ENCODE measurements around the gene LACC1.

The LACC1 gene

DNA sequence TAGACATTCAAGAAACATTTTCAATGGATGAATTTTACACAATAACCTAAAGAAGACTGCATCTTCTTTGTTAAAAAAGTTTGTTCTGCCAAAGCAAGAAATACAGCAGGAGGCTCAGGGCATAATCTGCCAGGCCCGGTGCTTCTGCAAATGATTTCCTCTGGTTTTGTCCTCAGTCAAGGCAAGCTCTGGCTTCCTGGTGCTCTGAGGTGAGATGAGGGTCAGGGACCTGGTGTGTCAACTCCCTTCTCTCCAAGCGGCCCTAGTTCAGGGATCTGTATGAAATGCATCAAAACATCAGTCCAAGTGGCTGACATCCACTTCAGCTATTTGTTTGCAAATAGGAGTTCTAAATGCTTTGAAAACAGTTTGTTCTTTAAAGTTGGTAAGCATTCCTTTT, 31.6 kb downstream of the LACC1 start:
- TF ChIP-seq, protein P1, sequence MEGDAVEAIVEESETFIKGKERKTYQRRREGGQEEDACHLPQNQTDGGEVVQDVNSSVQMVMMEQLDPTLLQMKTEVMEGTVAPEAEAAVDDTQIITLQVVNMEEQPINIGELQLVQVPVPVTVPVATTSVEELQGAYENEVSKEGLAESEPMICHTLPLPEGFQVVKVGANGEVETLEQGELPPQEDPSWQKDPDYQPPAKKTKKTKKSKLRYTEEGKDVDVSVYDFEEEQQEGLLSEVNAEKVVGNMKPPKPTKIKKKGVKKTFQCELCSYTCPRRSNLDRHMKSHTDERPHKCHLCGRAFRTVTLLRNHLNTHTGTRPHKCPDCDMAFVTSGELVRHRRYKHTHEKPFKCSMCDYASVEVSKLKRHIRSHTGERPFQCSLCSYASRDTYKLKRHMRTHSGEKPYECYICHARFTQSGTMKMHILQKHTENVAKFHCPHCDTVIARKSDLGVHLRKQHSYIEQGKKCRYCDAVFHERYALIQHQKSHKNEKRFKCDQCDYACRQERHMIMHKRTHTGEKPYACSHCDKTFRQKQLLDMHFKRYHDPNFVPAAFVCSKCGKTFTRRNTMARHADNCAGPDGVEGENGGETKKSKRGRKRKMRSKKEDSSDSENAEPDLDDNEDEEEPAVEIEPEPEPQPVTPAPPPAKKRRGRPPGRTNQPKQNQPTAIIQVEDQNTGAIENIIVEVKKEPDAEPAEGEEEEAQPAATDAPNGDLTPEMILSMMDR (IDR thresholded peaks at IDR 0.05; ENCODE audit: low read depth, low read length), result no peak

DNA sequence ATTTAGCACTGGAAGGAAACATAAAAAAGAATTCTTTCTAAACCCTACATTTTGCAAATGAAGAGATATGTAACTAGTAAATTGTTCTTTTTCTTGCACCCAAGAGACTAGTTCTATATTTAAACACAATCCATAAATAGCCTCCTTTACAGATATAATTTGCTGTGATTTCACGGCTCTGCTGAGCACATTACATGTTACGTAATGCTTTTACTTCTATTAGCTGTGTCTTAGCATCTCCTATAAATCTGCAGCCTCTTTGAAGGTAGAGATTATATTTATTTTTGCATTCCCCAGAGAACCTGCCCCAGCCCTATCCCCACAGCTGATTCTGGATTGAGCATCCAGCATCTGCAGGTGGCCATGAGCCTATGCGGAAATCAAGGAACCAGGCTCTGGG, 32.2 kb downstream of the LACC1 start:
- TF ChIP-seq, protein P1 (IDR thresholded peaks at IDR 0.05; ENCODE audit: low read depth, low read length), result no peak

More for the DNA sequence above, 31.6 kb downstream of the LACC1 start:
- no peak for DNase-seq (ENCODE audit: extremely low read depth, low read depth)

DNA sequence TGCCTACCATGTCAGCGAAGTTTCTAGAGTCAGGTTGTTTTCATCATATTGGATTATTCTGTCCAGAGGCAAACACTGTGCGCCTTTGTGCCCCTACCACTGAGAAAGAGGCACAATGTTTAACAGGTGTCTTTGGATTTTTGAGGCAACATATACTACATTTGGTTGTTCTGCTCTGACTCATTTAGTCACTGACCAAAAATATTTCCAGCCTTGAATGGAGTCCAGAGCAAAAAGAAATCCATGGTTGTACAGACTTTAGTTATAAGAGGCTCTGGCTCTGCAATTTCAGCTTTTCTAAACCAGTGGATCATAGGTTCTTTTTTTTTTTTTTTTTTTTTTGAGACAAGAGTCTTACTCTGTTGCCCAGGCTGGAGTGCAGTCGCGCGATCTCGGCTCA, 35.7 kb downstream of the LACC1 start:
- no peak for DNase-seq (ENCODE audit: extremely low read depth, low read depth)

More for the DNA sequence above, 32.2 kb downstream of the LACC1 start:
- DNase-seq (ENCODE audit: extremely low read depth, low read depth), result no peak

GRCh38 chr13:43916828-43917227, 37.1 kb downstream of the LACC1 start:
- TF ChIP-seq, protein P1 (IDR thresholded peaks at IDR 0.05; ENCODE audit: low read depth, low read length), result no peak
- DNase-seq (ENCODE audit: extremely low read depth, low read depth), result no peak

More for the DNA sequence above, 35.7 kb downstream of the LACC1 start:
- TF ChIP-seq, protein P1 (IDR thresholded peaks at IDR 0.05; ENCODE audit: low read depth, low read length), result no peak

DNA sequence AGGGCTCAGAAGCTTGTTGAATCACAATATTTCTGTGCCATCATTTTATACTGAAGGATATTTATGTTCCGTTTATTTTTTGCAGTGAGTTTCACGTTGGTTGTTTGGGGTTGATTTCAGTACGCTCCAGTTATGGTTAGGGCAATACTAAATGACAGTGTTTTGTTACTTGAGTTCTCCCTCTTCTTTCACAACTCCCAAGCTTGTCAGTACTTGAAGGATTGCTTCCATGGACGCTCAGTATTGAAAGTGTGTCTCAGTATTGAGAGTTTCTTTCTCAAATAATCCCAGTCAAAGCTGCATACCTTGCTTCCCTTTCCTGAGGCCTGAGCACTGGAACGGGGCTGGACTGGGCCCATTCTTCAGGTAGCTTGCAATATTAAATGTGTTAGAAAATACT, 38.9 kb downstream of the LACC1 start:
- DNase-seq (ENCODE audit: extremely low read depth, low read depth), result no peak
- TF ChIP-seq, protein P1 (IDR thresholded peaks at IDR 0.05; ENCODE audit: low read depth, low read length), result no peak

GRCh38 chr13:43920965-43921674, 41.4 kb downstream of the LACC1 start:
- TF ChIP-seq, protein P1 (IDR thresholded peaks at IDR 0.05; ENCODE audit: low read depth, low read length), result no peak

DNA sequence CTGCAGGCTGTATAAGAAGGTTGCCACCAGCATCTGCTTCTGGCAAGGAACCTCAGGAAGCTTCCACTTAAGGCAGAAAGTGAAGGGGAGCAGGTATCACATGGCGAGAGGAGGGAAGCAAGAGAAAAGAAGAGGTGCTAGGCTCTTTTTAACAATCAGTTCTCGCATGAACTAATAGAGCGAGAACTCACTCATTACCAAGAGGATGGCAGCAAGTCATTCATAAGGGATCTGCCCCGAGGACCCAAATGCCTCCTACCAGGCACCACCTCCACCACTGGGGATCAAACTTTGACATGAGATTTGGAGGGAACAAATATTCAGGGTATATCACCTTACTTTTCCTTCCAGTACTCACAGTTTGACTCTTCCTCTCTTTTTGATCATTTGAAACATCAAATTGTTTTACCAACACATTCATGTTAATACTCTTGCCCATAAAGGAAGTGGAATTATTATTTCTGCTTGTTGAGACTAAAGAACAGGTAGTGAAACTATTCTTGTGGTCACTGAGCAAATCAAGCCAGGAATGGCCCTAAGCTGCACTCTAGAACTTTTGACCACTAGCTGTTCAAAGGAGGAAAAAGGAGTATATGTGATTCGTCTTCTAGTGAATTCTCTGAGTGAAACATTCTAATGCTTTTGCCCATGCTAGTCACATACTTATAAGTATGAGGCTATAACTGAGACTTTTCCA, 45.0 kb downstream of the LACC1 start:
- DNase-seq (ENCODE audit: extremely low read depth, low read depth), result no peak
- TF ChIP-seq, protein P1 (IDR thresholded peaks at IDR 0.05; ENCODE audit: low read depth, low read length), result no peak

More at GRCh38 chr13:43920965-43921674, 41.4 kb downstream of the LACC1 start:
- no peak for DNase-seq (ENCODE audit: extremely low read depth, low read depth)

Data from AG09319 (cell line).